ENCODE results near the gene LRCH1. TPM values are rescaled to one million over a fixed set of nuclear protein-coding genes. Genes with fewer than 3 reads are reported as not detected.

Gene LRCH1, protein sequence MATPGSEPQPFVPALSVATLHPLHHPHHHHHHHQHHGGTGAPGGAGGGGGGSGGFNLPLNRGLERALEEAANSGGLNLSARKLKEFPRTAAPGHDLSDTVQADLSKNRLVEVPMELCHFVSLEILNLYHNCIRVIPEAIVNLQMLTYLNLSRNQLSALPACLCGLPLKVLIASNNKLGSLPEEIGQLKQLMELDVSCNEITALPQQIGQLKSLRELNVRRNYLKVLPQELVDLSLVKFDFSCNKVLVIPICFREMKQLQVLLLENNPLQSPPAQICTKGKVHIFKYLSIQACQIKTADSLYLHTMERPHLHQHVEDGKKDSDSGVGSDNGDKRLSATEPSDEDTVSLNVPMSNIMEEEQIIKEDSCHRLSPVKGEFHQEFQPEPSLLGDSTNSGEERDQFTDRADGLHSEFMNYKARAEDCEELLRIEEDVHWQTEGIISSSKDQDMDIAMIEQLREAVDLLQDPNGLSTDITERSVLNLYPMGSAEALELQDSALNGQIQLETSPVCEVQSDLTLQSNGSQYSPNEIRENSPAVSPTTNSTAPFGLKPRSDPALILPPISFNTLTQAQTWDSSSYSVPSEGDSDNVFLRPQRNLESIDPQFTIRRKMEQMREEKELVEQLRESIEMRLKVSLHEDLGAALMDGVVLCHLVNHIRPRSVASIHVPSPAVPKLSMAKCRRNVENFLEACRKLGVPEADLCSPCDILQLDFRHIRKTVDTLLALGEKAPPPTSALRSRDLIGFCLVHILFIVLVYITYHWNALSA
- total RNA-seq: 10 to 100 TPM; 17.0 to 40.4 (median 24.6) TPM

- Histone ChIP-seq H3K9me3 (no peaks in the 10 kb centered on the region), H3K4me1 (peaks cover 0 to 7% of the 10 kb centered on the region in 2 donors), H3K27me3 (no peaks in the 10 kb centered on the region), H3K4me3 (peak within 1 kb of the TSS; percentile 84 to 96 (median 96)), H3K27ac (peak within 1 kb of the TSS; percentile 88 to 96), H3K36me3 (no peaks in the 10 kb centered on the region)
- intact Hi-C loops (cut with DNase I; ENCODE audit: low total_unique reads): loop anchor here (5.0 kb wide), 1 partner anchor 49 kb away; no protein-coding TSS in a partner anchor
- peak; percentile 87 for DNase-seq (ENCODE audit: low spot score in 2 of 2)
- TF ChIP-seq POLR2AphosphoS5 (IDR thresholded peaks at IDR 0.05): peak in 1 of 3 donors; percentile 12
- no peak for TF ChIP-seq CTCF (IDR thresholded peaks at IDR 0.05)
- no peak for TF ChIP-seq POLR2A (IDR thresholded peaks at IDR 0.05)
These were observed at the start of gene LRCH1 for GRCh38 chr13:46552889-46553520. Gene LRCH1, plus strand, starts transcription at chr13:46553170. Its CDS starts 227 bp downstream, at chr13:46553397.

- Histone ChIP-seq H3K27ac (no peak overlapping the region), H3K4me3 (no peak overlapping the region), H3K9me3 (peaks cover 0 to 2% of the 10 kb centered on the region in 2 donors), H3K36me3 (no peaks in the 10 kb centered on the region), H3K4me1 (no peaks in the 10 kb centered on the region), H3K27me3 (no peaks in the 10 kb centered on the region)
- DNase-seq (ENCODE audit: low spot score in 2 of 2): no peak
- TF ChIP-seq POLR2A (IDR thresholded peaks at IDR 0.05) (no peak), CTCF (IDR thresholded peaks at IDR 0.05) (no peak), POLR2AphosphoS5 (IDR thresholded peaks at IDR 0.05) (no peak)
- intact Hi-C loops (cut with DNase I; ENCODE audit: low total_unique reads): no loop called here
These were observed 48.9 kb upstream of the LRCH1 start for GRCh38 chr13:46504036-46504435.

DNA sequence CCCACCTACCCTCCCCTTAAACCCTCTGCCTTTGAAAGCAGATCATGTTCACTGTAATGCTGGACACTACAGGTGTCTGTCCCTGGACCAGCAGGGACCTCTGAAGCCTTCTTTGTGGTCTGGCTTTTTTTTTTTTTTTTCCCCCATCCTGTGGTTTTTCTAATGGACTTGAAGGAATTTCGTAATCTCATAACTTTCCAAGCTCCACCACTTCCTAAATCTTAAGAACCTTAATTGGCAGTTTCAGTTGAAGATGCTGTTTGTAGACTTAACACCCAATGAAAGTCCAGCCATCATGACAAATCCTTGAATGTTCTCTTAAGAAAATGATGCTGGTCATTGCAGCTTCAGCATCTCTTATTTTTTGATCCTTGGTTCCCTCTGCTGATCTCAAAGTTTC is 45.0 kb upstream of the LRCH1 start:
- Histone ChIP-seq H3K4me3 (no peak overlapping the region), H3K9me3 (peaks cover 0 to 2% of the 10 kb centered on the region in 2 donors), H3K27ac (no peak overlapping the region), H3K27me3 (no peaks in the 10 kb centered on the region), H3K36me3 (no peaks in the 10 kb centered on the region), H3K4me1 (no peaks in the 10 kb centered on the region)
- TF ChIP-seq POLR2A (IDR thresholded peaks at IDR 0.05) (no peak), CTCF (IDR thresholded peaks at IDR 0.05) (no peak), POLR2AphosphoS5 (IDR thresholded peaks at IDR 0.05) (no peak)
- no peak for DNase-seq (ENCODE audit: low spot score in 2 of 2)
- intact Hi-C loops (cut with DNase I; ENCODE audit: low total_unique reads): no loop called here

DNA sequence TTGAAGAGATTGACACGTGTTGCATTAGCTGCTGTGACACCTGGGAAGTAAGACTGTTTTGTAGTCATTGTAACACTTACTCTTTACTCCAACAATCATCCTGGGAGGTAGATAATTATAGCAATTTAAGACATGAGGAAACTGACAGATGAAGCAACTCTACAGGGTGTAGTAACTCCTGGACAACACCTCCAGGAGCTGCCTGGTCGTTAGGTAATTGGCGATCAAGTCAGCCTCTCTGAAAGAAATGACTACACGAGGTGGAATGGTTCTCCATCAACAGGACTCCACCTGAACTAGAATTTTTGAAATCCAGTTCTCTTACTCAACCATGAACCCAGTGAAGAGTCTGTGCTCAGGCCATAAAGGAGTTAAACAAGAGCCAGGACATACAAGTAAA is 43.0 kb upstream of the LRCH1 start:
- no peak overlapping the region for H3K4me3 ChIP-seq

More for the DNA sequence above, 43.0 kb upstream of the LRCH1 start:
- H3K27me3 ChIP-seq: no peaks in the 10 kb centered on the region
- intact Hi-C loops (cut with DNase I; ENCODE audit: low total_unique reads): no loop called here
- H3K27ac ChIP-seq: no peak overlapping the region
- no peak for TF ChIP-seq POLR2A (IDR thresholded peaks at IDR 0.05)
- TF ChIP-seq POLR2AphosphoS5 (IDR thresholded peaks at IDR 0.05): no peak
- TF ChIP-seq CTCF (IDR thresholded peaks at IDR 0.05): no peak
- DNase-seq (ENCODE audit: low spot score in 2 of 2): no peak
- peaks cover 0 to 2% of the 10 kb centered on the region in 2 donors for H3K9me3 ChIP-seq
- H3K36me3 ChIP-seq: no peaks in the 10 kb centered on the region
- no peaks in the 10 kb centered on the region for H3K4me1 ChIP-seq
